Stimulated activated naive CD4-positive, alpha-beta T cell (primary cell): ENCODE measurements around the gene NTRK3.

Experiments
- DNase-seq, 6 experiments: peaks; one replicate each; lab custom pipeline; 2025; lab: John Stamatoyannopoulos, UW

Gene NTRK3

GRCh38 chr15:88029696-88030095, 226.8 kb downstream of the NTRK3 start:
- no peak for DNase-seq

- DNase-seq = no peak
Observed at GRCh38 chr15:88028024-88028423, 228.5 kb downstream of the NTRK3 start.

DNA sequence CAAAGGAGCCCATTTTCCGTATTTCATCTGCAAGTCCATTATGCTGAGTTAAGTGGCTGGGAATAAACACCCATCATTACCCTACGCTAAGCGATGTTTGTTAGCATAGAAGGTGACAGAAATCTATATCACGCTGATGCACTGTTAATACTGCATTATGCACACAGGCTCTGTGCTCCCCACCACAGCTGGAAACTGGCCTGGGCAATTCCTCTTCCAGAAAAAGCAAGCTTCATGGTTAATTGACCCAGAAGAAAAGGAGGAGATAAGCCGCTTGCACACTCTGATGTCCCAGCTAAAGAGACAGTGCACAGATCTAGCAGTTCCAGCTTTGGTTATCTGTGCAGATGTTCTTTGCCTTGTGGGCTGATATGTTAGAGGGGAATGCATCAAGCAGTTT, 232.6 kb downstream of the NTRK3 start:
- no peak for DNase-seq

- no peak for DNase-seq
Observed at GRCh38 chr15:88022716-88023115, 233.8 kb downstream of the NTRK3 start.

DNA sequence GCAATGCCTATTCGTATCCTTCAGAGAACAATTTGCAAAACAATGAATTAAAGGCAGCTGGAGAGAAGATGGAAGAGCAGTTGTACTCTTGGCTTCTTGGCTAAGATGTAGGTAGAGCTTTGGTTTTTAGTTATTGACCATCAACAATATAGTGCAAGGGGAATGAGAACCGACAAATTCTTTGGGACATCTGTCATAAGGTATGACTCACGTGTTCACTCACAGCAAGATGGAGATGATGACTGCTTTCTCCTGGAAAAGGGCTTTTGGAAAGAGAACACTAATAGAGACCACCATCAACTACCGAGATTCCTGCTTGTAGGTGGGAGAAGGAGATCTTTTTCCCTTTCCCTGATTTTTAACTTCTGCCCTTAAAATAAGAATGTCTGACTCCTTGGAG, 234.9 kb downstream of the NTRK3 start:
- no peak for DNase-seq

GRCh38 chr15:88020806-88021205, 235.7 kb downstream of the NTRK3 start:
- no peak for DNase-seq

GRCh38 chr15:88019656-88020055, 236.9 kb downstream of the NTRK3 start:
- no peak for DNase-seq

- DNase-seq = no peak
Observed at GRCh38 chr15:88018869-88019641, 237.5 kb downstream of the NTRK3 start.

DNA sequence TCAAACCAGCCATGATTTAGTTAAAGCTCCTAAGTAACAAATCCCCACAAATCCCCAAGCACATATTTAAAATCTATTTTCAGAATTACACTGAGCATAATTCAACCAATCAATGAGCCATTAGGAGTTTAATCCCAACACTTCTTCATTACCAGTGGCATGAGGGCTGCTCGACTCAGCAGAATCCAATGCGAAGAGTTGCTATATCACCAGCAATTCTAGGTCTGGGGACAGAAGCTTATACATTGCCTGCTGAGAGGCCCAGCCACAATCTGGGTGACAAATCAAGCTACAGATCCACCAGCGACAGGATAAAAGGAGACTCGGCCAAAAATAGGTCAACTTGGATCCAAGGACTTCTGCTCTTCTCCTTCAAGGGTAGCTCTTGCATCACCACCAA, 238.8 kb downstream of the NTRK3 start:
- DNase-seq = no peak

DNA sequence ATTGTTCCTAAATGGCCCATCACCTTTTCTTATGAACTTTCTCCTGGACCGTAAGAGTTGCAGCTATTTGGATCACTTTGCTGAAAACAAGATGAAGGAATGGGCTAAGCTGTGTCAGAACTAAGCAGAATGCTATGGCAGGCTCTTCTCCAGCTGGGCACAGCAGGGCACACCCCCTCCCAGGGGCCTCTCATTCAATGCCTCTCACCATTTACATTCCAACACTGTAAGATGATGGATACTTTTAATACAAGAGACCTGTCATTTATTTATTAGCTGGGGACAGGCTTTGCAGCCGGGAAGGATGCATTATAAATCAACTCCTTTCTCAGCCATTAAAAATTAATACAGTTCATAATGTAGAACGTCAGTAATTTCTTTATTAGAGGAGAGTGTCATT, 240.1 kb downstream of the NTRK3 start:
- no peak for DNase-seq

GRCh38 chr15:88015228-88015860, 241.2 kb downstream of the NTRK3 start:
- DNase-seq = no peak

DNA sequence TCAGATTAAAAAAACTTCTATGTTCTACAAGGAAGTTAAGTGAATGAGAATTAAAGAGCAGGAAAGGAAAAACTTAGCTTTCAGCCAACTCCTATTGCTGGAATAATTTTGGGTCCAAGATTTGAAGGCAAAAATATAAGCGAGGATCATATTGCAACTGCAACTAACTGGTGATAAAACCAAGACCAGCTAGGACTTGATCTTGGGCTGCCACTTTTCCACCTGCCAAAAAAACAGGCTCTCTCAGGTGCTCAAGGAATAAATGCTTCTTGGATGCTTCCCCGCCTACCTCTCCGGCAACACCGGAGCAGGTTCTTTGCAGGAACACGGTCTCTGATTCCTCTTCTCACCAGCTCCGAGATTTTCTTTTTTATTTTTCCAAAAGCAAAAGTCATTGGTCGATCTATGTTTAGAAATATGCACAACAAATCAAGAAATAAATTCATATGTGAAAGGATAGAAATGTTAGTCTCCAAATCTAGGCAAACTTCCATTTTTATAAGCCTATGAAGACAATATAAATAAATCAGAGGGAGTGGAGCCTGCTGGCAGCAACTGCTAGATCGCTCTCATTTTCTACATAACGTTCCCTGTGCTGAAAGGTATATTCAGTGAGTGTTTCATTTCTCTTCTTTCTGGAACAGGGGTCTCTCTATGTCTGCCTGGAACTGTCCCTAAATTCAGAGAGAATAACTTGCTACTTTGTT, 241.9 kb downstream of the NTRK3 start:
- no peak for DNase-seq

- DNase-seq = no peak
Observed at GRCh38 chr15:88013111-88013510, 243.4 kb downstream of the NTRK3 start.

GRCh38 chr15:88012688-88013087, 243.9 kb downstream of the NTRK3 start:
- no peak for DNase-seq

DNA sequence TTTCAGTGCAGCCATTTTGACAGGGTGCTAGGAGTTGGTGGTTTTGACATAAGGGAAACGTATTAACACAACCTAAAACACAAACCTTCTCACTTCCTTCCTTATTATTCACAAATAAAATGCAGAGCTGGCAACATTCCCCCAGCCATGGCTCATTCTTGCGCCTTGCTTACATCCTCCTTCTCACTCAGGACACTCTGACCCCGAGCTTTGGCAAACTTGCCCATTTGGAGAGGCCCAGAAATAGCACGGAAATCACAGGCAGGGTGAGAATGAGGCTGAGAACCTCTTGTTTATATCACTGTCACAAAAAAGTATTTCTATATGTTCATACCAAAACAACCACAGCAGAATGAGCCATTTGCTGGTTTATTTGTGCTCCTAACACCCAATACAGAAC, 244.3 kb downstream of the NTRK3 start:
- no peak for DNase-seq

DNA sequence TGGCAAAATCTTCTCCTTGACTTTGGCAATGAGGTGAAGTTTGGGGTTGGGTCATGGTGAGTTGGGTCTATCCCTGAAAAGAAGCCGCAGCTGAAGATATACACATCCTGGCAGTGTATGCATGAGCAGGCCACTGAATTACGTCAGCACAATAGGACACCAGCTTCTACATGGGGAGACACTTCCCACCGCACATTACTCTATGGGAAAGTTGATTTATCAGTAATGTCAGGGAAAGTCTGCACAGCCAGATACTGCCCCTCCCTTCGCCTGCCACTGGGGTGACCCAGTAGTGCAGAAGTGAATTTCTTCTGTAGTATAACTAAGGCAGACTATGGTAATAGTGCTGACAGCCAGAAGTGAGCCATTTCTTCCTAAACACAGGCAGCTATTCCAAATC, 245.0 kb downstream of the NTRK3 start:
- DNase-seq = no peak

DNA sequence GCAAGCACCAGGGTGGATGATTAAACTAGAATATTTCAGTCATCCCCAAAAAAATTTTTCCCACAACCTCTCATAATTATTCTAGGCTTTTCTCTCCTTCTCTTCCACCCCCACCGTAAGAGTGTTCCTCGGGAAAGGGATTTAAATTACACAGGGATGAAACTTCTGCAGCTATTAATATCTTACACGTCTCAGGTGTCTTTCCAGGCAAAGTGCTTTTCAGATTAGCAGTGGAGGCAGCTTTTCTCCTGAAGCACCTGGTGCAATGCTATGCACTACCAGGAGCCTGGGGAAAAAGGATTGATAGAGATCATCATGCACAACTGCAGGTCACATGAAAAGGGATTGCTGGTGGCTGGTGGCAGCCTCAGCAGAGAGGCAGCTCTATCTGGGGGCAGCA, 250.4 kb downstream of the NTRK3 start:
- DNase-seq = no peak

DNA sequence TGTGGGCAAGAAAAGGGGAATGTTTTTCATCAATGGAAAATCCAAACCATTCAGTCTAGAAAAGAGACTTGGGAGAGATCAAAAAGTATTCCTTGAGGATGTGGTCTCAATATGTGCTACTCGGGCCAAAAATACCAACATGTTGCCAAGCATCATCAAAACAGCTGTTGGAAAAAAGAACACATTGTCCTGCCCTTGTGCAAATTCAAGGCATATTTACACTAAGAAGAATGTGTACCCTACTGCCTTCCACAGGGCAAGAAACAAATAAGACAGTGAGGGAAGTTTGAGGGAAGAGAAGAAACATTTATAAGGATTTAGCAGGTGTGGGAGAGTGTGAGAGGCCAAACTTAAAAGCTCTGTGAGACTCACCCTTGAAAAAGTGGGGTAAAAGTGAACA, 252.1 kb downstream of the NTRK3 start:
- no peak for DNase-seq

DNA sequence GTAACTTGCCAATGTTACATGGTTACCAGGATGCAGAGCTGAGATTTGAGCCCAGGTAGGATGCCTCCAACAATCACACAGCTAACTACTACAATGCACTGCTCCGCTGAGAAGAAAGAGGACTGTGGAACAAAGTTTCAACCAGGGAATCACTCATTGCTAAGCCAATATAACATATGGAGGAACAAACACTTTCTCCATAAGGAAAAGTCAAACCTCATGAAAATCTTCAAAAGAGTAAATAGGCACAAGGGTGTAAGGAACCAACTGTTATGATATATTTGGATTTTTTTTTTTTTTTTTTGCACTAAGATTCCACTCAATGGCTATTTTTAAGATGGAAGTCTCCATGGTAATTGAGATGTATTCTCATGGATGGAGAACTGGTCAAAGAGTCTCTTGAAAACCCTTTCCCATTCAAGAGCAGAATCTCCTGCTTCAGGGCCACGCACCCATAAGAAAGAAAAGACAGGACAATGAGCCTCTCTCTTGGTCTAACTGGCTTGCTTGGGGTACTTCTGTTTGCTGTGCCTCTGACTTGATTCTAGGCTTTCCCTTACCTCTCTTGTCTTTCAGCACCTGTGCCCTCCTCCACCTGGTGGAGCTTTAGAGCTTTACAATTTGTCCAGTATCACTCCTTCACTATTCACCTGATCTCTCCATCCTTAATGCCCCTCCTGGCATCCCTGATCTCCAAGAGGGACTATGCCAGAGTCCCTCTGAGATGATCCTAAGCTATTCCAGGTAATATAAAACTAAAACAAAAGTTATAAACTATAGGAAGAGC, 252.8 kb downstream of the NTRK3 start:
- DNase-seq = no peak

GRCh38 chr15:88002706-88003105, 253.8 kb downstream of the NTRK3 start:
- no peak for DNase-seq

- no peak for DNase-seq
Observed at GRCh38 chr15:87998630-87999029, 257.9 kb downstream of the NTRK3 start.

DNA sequence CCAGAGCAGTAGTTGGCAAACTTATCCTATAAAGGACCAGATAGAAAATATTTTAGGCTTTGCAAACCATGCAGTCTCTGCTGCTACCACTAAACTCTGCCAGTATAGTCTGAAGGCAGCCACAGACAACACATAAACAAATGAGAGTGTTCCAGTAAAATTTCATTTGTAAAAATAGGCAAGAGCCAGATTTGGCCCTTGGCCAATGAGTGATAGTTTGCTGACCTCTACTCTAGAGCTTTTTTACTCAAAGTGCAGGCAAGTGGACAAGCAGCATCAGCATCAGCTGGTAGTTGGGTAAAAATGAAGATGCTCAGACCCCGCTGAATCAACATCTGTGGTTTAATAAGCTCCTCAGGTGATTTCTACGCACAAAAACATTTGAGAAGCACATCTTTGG, 269.8 kb downstream of the NTRK3 start:
- DNase-seq = no peak
